GM19238 (cell line): Measurements from ENCODE around the gene CCDC50.

Source experiments
- DNase-seq: peaks from one replicate; pipeline ENCODE4 v3.0.0; 2011; ENCODE audit warnings: low spot score; ENCODE audit not compliant: insufficient read length

CCDC50 gene

GRCh38 chr3:191345334-191345733 lies 16.1 kb downstream of the CCDC50 start:
- no peak for DNase-seq

- DNase-seq = no peak
These were observed 18.0 kb downstream of the CCDC50 start for GRCh38 chr3:191347228-191347627.

GRCh38 chr3:191348098-191348497 lies 18.9 kb downstream of the CCDC50 start:
- no peak for DNase-seq

- no peak for DNase-seq
These were observed 21.3 kb downstream of the CCDC50 start for GRCh38 chr3:191350396-191351090.

GRCh38 chr3:191352014-191352413 lies 22.8 kb downstream of the CCDC50 start:
- no peak for DNase-seq

GRCh38 chr3:191353022-191353777 lies 24.0 kb downstream of the CCDC50 start:
- no peak for DNase-seq

GRCh38 chr3:191355406-191355805 lies 26.2 kb downstream of the CCDC50 start:
- no peak for DNase-seq

GRCh38 chr3:191356631-191357439 lies 27.6 kb downstream of the CCDC50 start:
- DNase-seq = no peak

- no peak for DNase-seq
These were observed 28.7 kb downstream of the CCDC50 start for GRCh38 chr3:191357909-191358308.

GRCh38 chr3:191358929-191359328 lies 29.7 kb downstream of the CCDC50 start:
- DNase-seq = no peak

GRCh38 chr3:191360620-191361019 lies 31.4 kb downstream of the CCDC50 start:
- DNase-seq = no peak

- DNase-seq = no peak
These were observed 32.3 kb downstream of the CCDC50 start for GRCh38 chr3:191361456-191361855.

GRCh38 chr3:191362037-191362436 lies 32.8 kb downstream of the CCDC50 start:
- DNase-seq = no peak

- DNase-seq = no peak
These were observed 33.4 kb downstream of the CCDC50 start for GRCh38 chr3:191362524-191363090.

GRCh38 chr3:191363221-191363620 lies 34.0 kb downstream of the CCDC50 start:
- DNase-seq = no peak

GRCh38 chr3:191366675-191367074 lies 37.5 kb downstream of the CCDC50 start:
- no peak for DNase-seq

- no peak for DNase-seq
These were observed 39.8 kb downstream of the CCDC50 start for GRCh38 chr3:191368755-191369615.

- DNase-seq = no peak
These were observed 40.4 kb downstream of the CCDC50 start for GRCh38 chr3:191369616-191370010.

GRCh38 chr3:191372122-191372521 lies 42.9 kb downstream of the CCDC50 start:
- DNase-seq = no peak

- no peak for DNase-seq
These were observed 44.1 kb downstream of the CCDC50 start for GRCh38 chr3:191373327-191373726.
